Small intestine (tissue), 7 donors: Measurements from ENCODE around the gene PLK3. TPM values are rescaled to one million over a fixed set of nuclear protein-coding genes. Genes with fewer than 3 reads are reported as not detected.
"Not testable (repeated sequence)": the region's sequence is repeated elsewhere in the genome, so short reads cannot be mapped to it uniquely, and the experiment has no call there.

Experiments used
- DNase-seq, 2 donors: peaks; one replicate each; pipeline versions ENCODE4 v3.0.0 to v3.0.0-alpha.2; 2013
- FAIRE-seq: peaks from 2 replicates; lab custom pipeline; 2012; peaks lifted over from hg19 to GRCh38; lab: Jason Lieb, UNC
- H3K27ac ChIP-seq, 3 donors: one replicate each; pipeline ENCODE4 v1.5.1; 2013; ENCODE audit warnings: low read length in 2 of 3, mild to moderate bottlenecking in 2 of 3, control low read depth in 1 of 3, inconsistent platforms in 1 of 3, low read depth in 1 of 3, moderate library complexity in 1 of 3
- H3K27me3 ChIP-seq, 3 donors: one replicate each; pipeline ENCODE4 v1.6.1; 2013; ENCODE audit warnings: low read length in 3 of 3, inconsistent platforms in 1 of 3; ENCODE audit not compliant: control insufficient read depth in 3 of 3, insufficient read depth in 3 of 3
- H3K36me3 ChIP-seq, 3 donors: one replicate each; pipeline ENCODE4 v1.6.1; 2013; ENCODE audit warnings: low read length in 3 of 3, inconsistent platforms in 1 of 3, low read depth in 1 of 3, mild to moderate bottlenecking in 1 of 3, moderate library complexity in 1 of 3; ENCODE audit not compliant: control insufficient read depth in 3 of 3, insufficient read depth in 2 of 3
- H3K4me1 ChIP-seq, 3 donors: one replicate each; pipeline ENCODE4 v1.6.1; 2013; ENCODE audit warnings: low read length in 2 of 3, inconsistent platforms in 1 of 3, low read depth in 1 of 3, mild to moderate bottlenecking in 1 of 3, moderate library complexity in 1 of 3; ENCODE audit not compliant: control insufficient read depth in 3 of 3, insufficient read depth in 2 of 3
- H3K4me3 ChIP-seq, 3 donors: one replicate each; pipeline ENCODE4 v1.5.1; 2013; ENCODE audit warnings: low read length in 3 of 3, control low read depth in 1 of 3, inconsistent platforms in 1 of 3, low read depth in 1 of 3, mild to moderate bottlenecking in 1 of 3, moderate library complexity in 1 of 3
- H3K9me3 ChIP-seq, 2 donors: one replicate each; pipeline ENCODE4 v1.6.1; 2013; ENCODE audit warnings: low read depth in 1 of 2, low read length in 1 of 2; ENCODE audit not compliant: control insufficient read depth in 2 of 2, insufficient read depth in 1 of 2
- WGBS, 3 donors: extraction: QIAGEN DNeasy Blood & Tissue Kit; methylation state at CpG; one replicate each; pipeline ENCODE4 v1.1.7; 2013; 5-methylcytosine and 5-hydroxymethylcytosine counted together
- polyA plus RNA-seq, 4 donors: library from polyadenylated mRNA; stranded (reverse) in 3 of 4; unstranded in 1 of 4; fragments of 200-250 nt in 3 of 4; fragments of 120-200 nt in 1 of 4; gene quantifications; one replicate each; pipeline versions ENCODE4 v1.2.1 to v1.2.3, GENCODE V29; 2013
- donor health status: healthy with polysubstance abuse.
- donor health status: control.
- donor health status: control.
- donor health status: Bipolar disorder and iron deficiency.
- donor health status: healthy.

The PLK3 gene
- polyA plus RNA-seq, 4 donors: 5.4 to 16.7 (median 10.6) TPM

- Histone ChIP-seq H3K4me1 (peaks cover 0 to 26% (median 0%) of the 10 kb centered on the region in 3 donors), H3K36me3 (peaks cover 0 to 22% (median 0%) of the 10 kb centered on the region in 3 donors), H3K27me3 (no peaks in the 10 kb centered on the region), H3K27ac (peak overlapping the region; percentile 93 to 99 (median 93)), H3K9me3 (no peaks in the 10 kb centered on the region), H3K4me3 (peak overlapping the region; percentile 49 to 73 (median 54))
- WGBS, 3 donors: 0% methylated on average over 33 of the region's 33 CpGs
- DNase-seq: peak; percentile 89 to 93
- FAIRE-seq: no peak
Observed at GRCh38 chr1:44819608-44820327, 19.6 kb downstream of the PLK3 start.

GRCh38 chr1:44820328-44821239 lies 20.4 kb downstream of the PLK3 start:
- WGBS, 3 donors: 21 to 25% (median 25%) methylated on average over 25 of the region's 25 CpGs
- DNase-seq: peak in 1 of 2 donors; percentile 15

GRCh38 chr1:44821240-44821715 lies 21.1 kb downstream of the PLK3 start:
- peak overlapping the region in 1 of 3 donors; percentile 73 for H3K4me3 ChIP-seq
- peak overlapping the region in 1 of 3 donors; percentile 93 for H3K27ac ChIP-seq
- no peak for FAIRE-seq
- H3K9me3 ChIP-seq: no peaks in the 10 kb centered on the region
- peaks cover 0 to 15% (median 0%) of the 10 kb centered on the region in 3 donors for H3K36me3 ChIP-seq
- DNase-seq: no peak
- 67 to 87% (median 77%) methylated on average over 9 of the region's 9 CpGs for WGBS, 3 donors
- H3K4me1 ChIP-seq: peaks cover 0 to 32% (median 0%) of the 10 kb centered on the region in 3 donors
- no peaks in the 10 kb centered on the region for H3K27me3 ChIP-seq

More at GRCh38 chr1:44820328-44821239, 20.4 kb downstream of the PLK3 start:
- Histone ChIP-seq H3K27me3 (no peaks in the 10 kb centered on the region), H3K27ac (peak overlapping the region; percentile 93 to 99 (median 93)), H3K4me1 (peaks cover 0 to 25% (median 0%) of the 10 kb centered on the region in 3 donors), H3K36me3 (peaks cover 0 to 17% (median 0%) of the 10 kb centered on the region in 3 donors), H3K9me3 (no peaks in the 10 kb centered on the region), H3K4me3 (peak overlapping the region; percentile 49 to 73 (median 54))
- no peak for FAIRE-seq

GRCh38 chr1:44822131-44822701 lies 22.0 kb downstream of the PLK3 start:
- peaks cover 0 to 42% (median 2%) of the 10 kb centered on the region in 3 donors for H3K4me1 ChIP-seq
- DNase-seq: no peak
- no peak overlapping the region for H3K4me3 ChIP-seq
- H3K36me3 ChIP-seq: peaks cover 0 to 22% (median 0%) of the 10 kb centered on the region in 3 donors
- H3K27me3 ChIP-seq: no peaks in the 10 kb centered on the region
- no peaks in the 10 kb centered on the region for H3K9me3 ChIP-seq
- no peak for FAIRE-seq
- H3K27ac ChIP-seq: no peak overlapping the region
- WGBS, 3 donors: 90 to 94% (median 92%) methylated on average over 6 of the region's 6 CpGs

- H3K36me3 ChIP-seq: peaks cover 0 to 29% (median 0%) of the 10 kb centered on the region in 3 donors
- no peak overlapping the region for H3K27ac ChIP-seq
- DNase-seq (no peak), FAIRE-seq (no peak)
- 78 to 85% (median 82%) methylated on average over 14 to 15 of the region's 15 CpGs for WGBS, 3 donors
- no peaks in the 10 kb centered on the region for H3K27me3 ChIP-seq
- no peak overlapping the region for H3K4me3 ChIP-seq
- H3K4me1 ChIP-seq: peaks cover 0 to 43% (median 2%) of the 10 kb centered on the region in 3 donors
- H3K9me3 ChIP-seq: no peaks in the 10 kb centered on the region
Observed at GRCh38 chr1:44822981-44823451, 22.8 kb downstream of the PLK3 start.

GRCh38 chr1:44824392-44824791 lies 24.2 kb downstream of the PLK3 start:
- not testable (repeated sequence) for H3K27me3 ChIP-seq, H3K4me3 ChIP-seq, FAIRE-seq, H3K27ac ChIP-seq, H3K9me3 ChIP-seq, DNase-seq
- WGBS, 3 donors: 91 to 96% (median 95%) methylated on average over 6 of the region's 6 CpGs
- Histone ChIP-seq H3K4me1 (peaks cover 0 to 38% (median 2%) of the 10 kb centered on the region in 3 donors), H3K36me3 (peaks cover 0 to 37% (median 0%) of the 10 kb centered on the region in 3 donors)

GRCh38 chr1:44826375-44827196 lies 26.4 kb downstream of the PLK3 start:
- WGBS, 3 donors: 34 to 45% (median 41%) methylated on average over 18 to 24 of the region's 24 CpGs
- Histone ChIP-seq H3K4me1 (peaks cover 0 to 32% (median 2%) of the 10 kb centered on the region in 3 donors), H3K4me3 (peak overlapping the region in 1 of 3 donors; percentile 5), H3K27me3 (no peaks in the 10 kb centered on the region), H3K36me3 (peaks cover 0 to 42% (median 0%) of the 10 kb centered on the region in 3 donors), H3K9me3 (no peaks in the 10 kb centered on the region), H3K27ac (peak overlapping the region in 1 of 3 donors; percentile 89)
- FAIRE-seq (no peak), DNase-seq (peak; percentile 57 to 94)
